HEK293 (cell line): ENCODE results near the gene PTPN9.
A peak's percentile ranks its signal among the peaks of the same experiment; 100 is the strongest.

Source experiments
- CTCF ChIA-PET: fragments of 350-600 bp; formaldehyde crosslinking; extraction: SDS; loops from one replicate; lab custom pipeline; 2021; ENCODE audit warnings: antibody characterized with exemption; lab: Yijun Ruan, JAX
- POLR2A ChIA-PET: fragments of 300-600 bp; formaldehyde crosslinking; extraction: SDS; loops from one replicate; lab custom pipeline; 2020; ENCODE audit warnings: antibody characterized with exemption, inconsistent platforms; lab: Yijun Ruan, JAX
- H3K27ac ChIP-seq: fragments of 200-500 bp; sonication (Bioruptor generic); 2 replicates; pipeline ENCODE4 v1.5.1; 2014; ENCODE audit warnings: low read depth, low read length, control low read depth, inconsistent platforms; ENCODE audit errors: extremely low read depth
- H3K36me3 ChIP-seq, 2 experiments: fragments of 200-500 bp in 1 of 2; sonication (Bioruptor generic) in 1 of 2; 1 replicate in 1 of 2; 2 replicates in 1 of 2; pipeline ENCODE4 v1.5.1; 2014 to 2017; ENCODE audit warnings: inconsistent platforms in 2 of 2, low read length in 2 of 2; ENCODE audit not compliant: control insufficient read depth in 2 of 2, insufficient read depth in 1 of 2
- H3K4me1 ChIP-seq: fragments of 200-500 bp; sonication (Bioruptor generic); 2 replicates; pipeline ENCODE4 v1.5.1; 2014; ENCODE audit warnings: mild to moderate bottlenecking, low read length, inconsistent platforms; ENCODE audit not compliant: control insufficient read depth, insufficient read depth
- H3K4me3 ChIP-seq: 2 replicates; pipeline ENCODE4 v1.5.1; 2011; ENCODE audit warnings: low read depth, mild to moderate bottlenecking, control low read depth, low read length, moderate library complexity
- H3K9me3 ChIP-seq: fragments of 200-500 bp; sonication (Bioruptor generic); 2 replicates; pipeline ENCODE4 v1.5.1; 2014; ENCODE audit warnings: low read depth, low read length, inconsistent platforms; ENCODE audit not compliant: control insufficient read depth, insufficient read depth
- BCL11A ChIP-seq: fragments of 450-650 bp; formaldehyde crosslinking; IDR thresholded peaks from 2 replicates; pipeline ENCODE4 v1.5.1; 2016; ENCODE audit warnings: low read depth, missing biosample characterization, missing genetic modification characterization
- BCL11B ChIP-seq: fragments of 450-650 bp; formaldehyde crosslinking; IDR thresholded peaks from 2 replicates; pipeline ENCODE4 v1.5.1; 2016; ENCODE audit warnings: low read depth, missing biosample characterization, missing genetic modification characterization
- ELK4 ChIP-seq: IDR thresholded peaks from 2 replicates; pipeline ENCODE4 v1.6.1; 2011; ENCODE audit warnings: mild to moderate bottlenecking, low read depth, low read length, borderline replicate concordance
- GLIS1 ChIP-seq: fragments of 450-650 bp; formaldehyde crosslinking; IDR thresholded peaks from 2 replicates; pipeline ENCODE4 v1.5.1; 2016; ENCODE audit warnings: missing biosample characterization, missing genetic modification characterization
- GLIS2 ChIP-seq: fragments of 450-650 bp; formaldehyde crosslinking; IDR thresholded peaks from 2 replicates; pipeline ENCODE4 v1.5.1; 2016; ENCODE audit warnings: missing biosample characterization, missing genetic modification characterization
- HOXA7 ChIP-seq: sonication (generic); formaldehyde crosslinking; IDR thresholded peaks from 2 replicates; pipeline ENCODE4 v1.8.1; 2022; ENCODE audit warnings: missing genetic modification reagents, borderline replicate concordance
- IKZF3 ChIP-seq: fragments of 450-650 bp; IDR thresholded peaks from 2 replicates; pipeline ENCODE4 v1.5.0; 2018; ENCODE audit warnings: missing biosample characterization, mild to moderate bottlenecking, missing genetic modification characterization, moderate library complexity
- KLF1 ChIP-seq: fragments of 450-650 bp; formaldehyde crosslinking; IDR thresholded peaks from 2 replicates; pipeline ENCODE4 v1.5.1; 2016; ENCODE audit warnings: missing biosample characterization, missing genetic modification characterization
- PATZ1 ChIP-seq: fragments of 450-650 bp; formaldehyde crosslinking; IDR thresholded peaks from 2 replicates; pipeline ENCODE4 v1.5.1; 2016; ENCODE audit warnings: missing biosample characterization, missing genetic modification characterization
- REST ChIP-seq: fragments of 450-650 bp; formaldehyde crosslinking; IDR thresholded peaks from 2 replicates; pipeline ENCODE4 v1.5.1; 2016; ENCODE audit warnings: missing biosample characterization, missing genetic modification characterization
- SP3 ChIP-seq: fragments of 450-650 bp; formaldehyde crosslinking; IDR thresholded peaks from 2 replicates; pipeline ENCODE4 v1.5.1; 2016; ENCODE audit warnings: missing biosample characterization, missing genetic modification characterization
- ZBTB10 ChIP-seq: fragments of 450-650 bp; formaldehyde crosslinking; IDR thresholded peaks from 2 replicates; pipeline ENCODE4 v1.5.1; 2016; ENCODE audit warnings: missing biosample characterization, missing genetic modification characterization
- ZBTB26 ChIP-seq: fragments of 450-650 bp; formaldehyde crosslinking; optimal IDR thresholded peaks from 2 replicates; pipeline ENCODE3; 2016; ENCODE audit warnings: missing biosample characterization, mild to moderate bottlenecking, missing genetic modification characterization
- ZBTB7A ChIP-seq: fragments of 450-650 bp; formaldehyde crosslinking; IDR thresholded peaks from 2 replicates; pipeline ENCODE4 v1.5.1; 2016; ENCODE audit warnings: low read depth, missing biosample characterization, missing genetic modification characterization
- ZBTB8A ChIP-seq: fragments of 450-650 bp; formaldehyde crosslinking; IDR thresholded peaks from 2 replicates; pipeline ENCODE4 v1.5.1; 2016; ENCODE audit warnings: missing biosample characterization, missing genetic modification characterization
- ZNF121 ChIP-seq: fragments of 450-650 bp; formaldehyde crosslinking; IDR thresholded peaks from 2 replicates; pipeline ENCODE4 v1.5.1; 2016; ENCODE audit warnings: missing biosample characterization, missing genetic modification characterization
- ZNF202 ChIP-seq: fragments of 450-650 bp; formaldehyde crosslinking; IDR thresholded peaks from 2 replicates; pipeline ENCODE4 v1.5.1; 2016; ENCODE audit warnings: missing biosample characterization, missing genetic modification characterization, borderline replicate concordance
- ZNF23 ChIP-seq: fragments of 450-650 bp; formaldehyde crosslinking; IDR thresholded peaks from 2 replicates; pipeline ENCODE4 v1.5.1; 2016; ENCODE audit warnings: missing biosample characterization, missing genetic modification characterization, borderline replicate concordance
- ZNF350 ChIP-seq: fragments of 450-650 bp; formaldehyde crosslinking; IDR thresholded peaks from 2 replicates; pipeline ENCODE4 v1.5.0; 2017; ENCODE audit warnings: missing biosample characterization, mild to moderate bottlenecking, missing genetic modification characterization
- ZNF529 ChIP-seq: fragments of 450-650 bp; formaldehyde crosslinking; IDR thresholded peaks from 2 replicates; pipeline ENCODE4 v1.5.1; 2017; ENCODE audit warnings: missing genetic modification characterization, missing biosample characterization; ENCODE audit not compliant: insufficient replicate concordance
- ZNF560 ChIP-seq: fragments of 450-650 bp; formaldehyde crosslinking; IDR thresholded peaks from 2 replicates; pipeline ENCODE4 v1.5.1; 2017; ENCODE audit warnings: missing biosample characterization, missing genetic modification characterization, borderline replicate concordance
- ZNF600 ChIP-seq: fragments of 450-650 bp; formaldehyde crosslinking; IDR thresholded peaks from 2 replicates; pipeline ENCODE4 v1.5.1; 2016; ENCODE audit warnings: missing biosample characterization, missing genetic modification characterization
- ZNF610 ChIP-seq: fragments of 450-650 bp; formaldehyde crosslinking; IDR thresholded peaks from 2 replicates; pipeline ENCODE4 v1.5.1; 2016; ENCODE audit warnings: missing biosample characterization, missing genetic modification characterization, borderline replicate concordance
- ZNF654 ChIP-seq: fragments of 450-650 bp; formaldehyde crosslinking; IDR thresholded peaks from 2 replicates; pipeline ENCODE4 v1.5.1; 2016; ENCODE audit warnings: low read depth, missing biosample characterization, missing genetic modification characterization
- ZNF701 ChIP-seq: fragments of 450-650 bp; formaldehyde crosslinking; IDR thresholded peaks from 2 replicates; pipeline ENCODE4 v1.5.1; 2016; ENCODE audit warnings: missing biosample characterization, missing genetic modification characterization
- ZNF792 ChIP-seq: fragments of 450-650 bp; formaldehyde crosslinking; IDR thresholded peaks from 2 replicates; pipeline ENCODE4 v1.5.1; 2016; ENCODE audit warnings: missing biosample characterization, missing genetic modification characterization
- ZNF830 ChIP-seq: fragments of 450-650 bp; IDR thresholded peaks from 2 replicates; pipeline ENCODE4 v1.5.0; 2018; ENCODE audit warnings: missing biosample characterization, missing genetic modification characterization, low read depth, mild to moderate bottlenecking, moderate library complexity
- ZSCAN23 ChIP-seq: fragments of 450-650 bp; formaldehyde crosslinking; IDR thresholded peaks from 2 replicates; pipeline ENCODE4 v1.5.1; 2016; ENCODE audit warnings: missing biosample characterization, missing genetic modification characterization

PTPN9 gene

GRCh38 chr15:75455424-75455981 is 123.6 kb downstream of the PTPN9 start:
- H3K27ac ChIP-seq: peak overlapping the region; percentile 87
- H3K36me3 ChIP-seq: no peaks in the 10 kb centered on the region
- no peaks in the 10 kb centered on the region for H3K9me3 ChIP-seq
- H3K4me3 ChIP-seq: peak overlapping the region; percentile 70
- POLR2A ChIA-PET: interaction anchor here (0.7 to 6.8 kb wide), 14 partner anchors 9 to 239 kb away, joined by 3 to 242 read pairs (median 4); partner anchors contain the start of genes IMP3, MAN2C1, PTPN9 and SNUPN
- CTCF ChIA-PET: interaction anchor here (0.7 to 7.5 kb wide), 11 partner anchors 18 to 282 kb away, joined by 3 to 63 read pairs (median 4); partner anchors contain the start of gene MAN2C1
- peaks cover 6% of the 10 kb centered on the region for H3K4me1 ChIP-seq
- TF ChIP-seq ZNF350 (tag by site-specific recombination) (no peak), ELK4 (no peak), ZNF830 (tag by site-specific recombination) (no peak), ZSCAN23 (tag by site-specific recombination) (no peak), IKZF3 (tag by site-specific recombination) (peak; percentile 50; the same call in 1 of the 2 replicates), ZNF529 (tag by site-specific recombination) (no peak), SP3 (tag by site-specific recombination) (peak; percentile 77), ZNF792 (tag by site-specific recombination) (no peak), ZBTB26 (tag by site-specific recombination) (no peak), ZBTB8A (tag by site-specific recombination) (no peak), BCL11B (tag by site-specific recombination) (peak; percentile 59), ZBTB7A (tag by site-specific recombination) (peak; percentile 84), BCL11A (0 out of 2 replicates have a peak, but pooled peaks have one; percentile 29), ZNF121 (tag by site-specific recombination) (no peak), KLF1 (tag by site-specific recombination) (no peak), PATZ1 (peak; percentile 86), ZNF23 (no peak), ZNF701 (tag by site-specific recombination) (no peak), ZNF202 (tag by site-specific recombination) (no peak), ZBTB10 (tag by site-specific recombination) (peak; percentile 63), ZNF610 (peak; percentile 62; the same call in 1 of the 2 replicates), GLIS2 (tag by site-specific recombination) (peak; percentile 93), HOXA7 (CRISPR knock-in tag) (no peak), ZNF560 (tag by site-specific recombination) (no peak), REST (tag by site-specific recombination) (no peak), ZNF654 (no peak), ZNF600 (tag by site-specific recombination) (no peak), GLIS1 (tag by site-specific recombination) (0 out of 2 replicates have a peak, but pooled peaks have one; percentile 25)
